ENCODE data around the gene FAF1.

FAF1 gene

GRCh38 chr1:50516056-50516455 lies 444.0 kb downstream of the FAF1 start:
- H3K4me3 ChIP-seq (ENCODE audit: low read depth, low read length) = no peak overlapping the region
- TF ChIP-seq CTCF (IDR thresholded peaks at IDR 0.05; ENCODE audit: low read depth, low read length) (no peak), MYC (IDR thresholded peaks at IDR 0.05; ENCODE audit: low read depth, low read length) (no peak), MAX (IDR thresholded peaks at IDR 0.05; ENCODE audit: low read depth, low read length) (no peak)
- no peak for DNase-seq (ENCODE audit: low read depth)

- peak; percentile 4 for DNase-seq (ENCODE audit: low read depth)
- TF ChIP-seq CTCF (IDR thresholded peaks at IDR 0.05; ENCODE audit: low read depth, low read length) = no peak
- TF ChIP-seq MAX (IDR thresholded peaks at IDR 0.05; ENCODE audit: low read depth, low read length) = no peak
- no peak for TF ChIP-seq MYC (IDR thresholded peaks at IDR 0.05; ENCODE audit: low read depth, low read length)
- TF ChIP-seq POLR2A (IDR thresholded peaks at IDR 0.05; ENCODE audit: extremely low read depth, insufficient read length) = no peak
- H3K4me3 ChIP-seq (ENCODE audit: low read depth, low read length) = no peak overlapping the region
These were observed 452.0 kb downstream of the FAF1 start for GRCh38 chr1:50508040-50508586.

- TF ChIP-seq MYC (IDR thresholded peaks at IDR 0.05; ENCODE audit: low read depth, low read length) (no peak), MAX (IDR thresholded peaks at IDR 0.05; ENCODE audit: low read depth, low read length) (no peak), CTCF (IDR thresholded peaks at IDR 0.05; ENCODE audit: low read depth, low read length) (no peak), POLR2A (IDR thresholded peaks at IDR 0.05; ENCODE audit: extremely low read depth, insufficient read length) (no peak)
- H3K4me3 ChIP-seq (ENCODE audit: low read depth, low read length) = no peak overlapping the region
- DNase-seq (ENCODE audit: low read depth) = no peak
These were observed 454.6 kb downstream of the FAF1 start for GRCh38 chr1:50505427-50505826.

- DNase-seq (ENCODE audit: low read depth) = no peak
- H3K4me3 ChIP-seq (ENCODE audit: low read depth, low read length) = no peak overlapping the region
- TF ChIP-seq CTCF (IDR thresholded peaks at IDR 0.05; ENCODE audit: low read depth, low read length) (no peak), MAX (IDR thresholded peaks at IDR 0.05; ENCODE audit: low read depth, low read length) (no peak), MYC (IDR thresholded peaks at IDR 0.05; ENCODE audit: low read depth, low read length) (no peak), POLR2A (IDR thresholded peaks at IDR 0.05; ENCODE audit: extremely low read depth, insufficient read length) (no peak)
These were observed 456.6 kb downstream of the FAF1 start for GRCh38 chr1:50503515-50503914.

- no peak for DNase-seq (ENCODE audit: low read depth)
- no peak for TF ChIP-seq MYC (IDR thresholded peaks at IDR 0.05; ENCODE audit: low read depth, low read length)
- TF ChIP-seq POLR2A (IDR thresholded peaks at IDR 0.05; ENCODE audit: extremely low read depth, insufficient read length) = no peak
- no peak for TF ChIP-seq CTCF (IDR thresholded peaks at IDR 0.05; ENCODE audit: low read depth, low read length)
- TF ChIP-seq MAX (IDR thresholded peaks at IDR 0.05; ENCODE audit: low read depth, low read length) = no peak
These were observed 457.9 kb downstream of the FAF1 start for GRCh38 chr1:50502147-50502546.

GRCh38 chr1:50497007-50497406 lies 463.1 kb downstream of the FAF1 start:
- H3K4me3 ChIP-seq (ENCODE audit: low read depth, low read length) = no peak overlapping the region
- no peak for DNase-seq (ENCODE audit: low read depth)
- TF ChIP-seq CTCF (IDR thresholded peaks at IDR 0.05; ENCODE audit: low read depth, low read length) = no peak
- TF ChIP-seq MAX (IDR thresholded peaks at IDR 0.05; ENCODE audit: low read depth, low read length) = no peak
- TF ChIP-seq POLR2A (IDR thresholded peaks at IDR 0.05; ENCODE audit: extremely low read depth, insufficient read length) = no peak
- no peak for TF ChIP-seq MYC (IDR thresholded peaks at IDR 0.05; ENCODE audit: low read depth, low read length)

More at GRCh38 chr1:50502147-50502546, 457.9 kb downstream of the FAF1 start:
- H3K4me3 ChIP-seq (ENCODE audit: low read depth, low read length) = no peak overlapping the region
